Stimulated activated CD4-positive, alpha-beta T cell treated with anti-CD3 and anti-CD28 coated beads, TNF-alpha, amount 100 ng/mL, for 24 hours (primary cell): ENCODE data around the gene AHSG.

ENCODE experiments used
- DNase-seq, 3 experiments: peaks; one replicate each; pipeline ENCODE4 v3.0.0-alpha.2; 2020; ENCODE audit warnings: low read depth in 3 of 3

The AHSG gene

DNA sequence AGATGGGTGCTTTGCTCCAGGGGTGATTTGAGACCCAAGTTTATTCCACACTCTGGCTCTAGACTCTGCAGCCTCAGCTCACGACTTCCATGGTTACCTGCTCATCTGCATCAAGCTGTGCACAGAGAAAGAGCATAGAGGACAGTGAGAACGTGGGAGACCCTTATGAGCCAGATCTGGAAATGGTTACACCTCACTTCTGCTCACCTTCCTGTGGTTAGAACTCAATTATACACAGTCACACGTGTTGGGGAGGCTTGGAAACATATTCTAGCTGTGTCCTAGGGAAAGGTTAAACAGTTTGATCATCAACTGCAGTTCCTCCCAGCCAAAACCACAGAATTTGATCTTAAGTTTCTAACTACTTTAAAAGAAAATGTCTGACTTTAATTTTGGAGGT is 29.2 kb downstream of the AHSG start:
- DNase-seq, result no peak

DNA sequence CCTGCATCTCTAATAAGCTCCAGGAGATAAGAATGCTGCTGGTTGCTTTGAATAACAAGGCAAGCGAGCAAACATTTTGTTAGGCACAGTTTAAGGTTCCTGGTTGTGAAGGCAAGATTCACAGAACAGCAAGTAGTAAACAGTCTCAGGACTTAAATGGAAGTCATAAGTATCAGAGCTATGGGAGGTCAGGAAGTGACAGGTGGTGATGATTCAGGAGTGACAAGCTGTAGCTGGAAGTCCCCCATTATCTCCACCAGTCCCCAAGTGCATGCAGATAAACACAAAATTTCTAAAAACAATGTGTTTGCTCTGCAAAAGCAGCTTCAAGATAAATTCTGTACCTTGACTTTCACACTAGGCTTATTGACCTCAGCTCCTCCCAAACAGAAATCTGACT is 30.6 kb downstream of the AHSG start:
- DNase-seq, result no peak

DNA sequence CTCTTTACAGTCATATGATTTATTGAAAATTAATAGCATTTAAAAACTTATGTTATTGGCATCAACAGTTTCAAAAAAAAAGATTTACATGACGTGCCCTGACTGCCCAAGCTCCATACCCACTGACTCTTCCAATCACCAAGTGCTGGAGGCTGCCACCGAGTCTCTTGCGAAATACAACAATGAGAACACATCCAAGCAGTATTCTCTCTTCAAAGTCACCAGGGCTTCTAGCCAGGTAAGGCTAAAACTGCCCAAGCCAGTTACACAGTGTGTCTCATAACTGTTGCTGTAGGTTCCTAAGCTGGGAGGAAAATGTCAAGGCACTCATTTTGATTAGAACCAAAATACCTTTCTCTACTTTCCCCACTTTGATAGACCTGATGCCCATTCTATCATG is 31.8 kb downstream of the AHSG start:
- DNase-seq, result no peak

DNA sequence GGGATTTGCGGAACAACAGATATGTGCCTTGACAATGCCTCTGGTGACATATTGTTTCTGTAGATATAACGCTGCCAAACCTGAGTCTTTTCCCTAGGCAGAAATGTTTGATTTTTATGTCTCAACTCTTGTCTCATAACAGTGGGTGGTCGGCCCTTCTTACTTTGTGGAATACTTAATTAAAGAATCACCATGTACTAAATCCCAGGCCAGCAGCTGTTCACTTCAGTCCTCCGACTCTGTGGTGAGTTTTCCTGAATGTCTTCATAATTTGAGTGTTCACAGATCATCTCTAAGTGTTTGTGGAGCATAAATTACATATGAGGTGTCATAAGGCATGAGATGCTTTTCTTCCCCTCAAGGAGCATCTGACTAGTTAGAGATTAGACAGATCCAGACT is 33.2 kb downstream of the AHSG start:
- no peak for DNase-seq

GRCh38 chr3:186646841-186647240 is 34.0 kb downstream of the AHSG start:
- no peak for DNase-seq

DNA sequence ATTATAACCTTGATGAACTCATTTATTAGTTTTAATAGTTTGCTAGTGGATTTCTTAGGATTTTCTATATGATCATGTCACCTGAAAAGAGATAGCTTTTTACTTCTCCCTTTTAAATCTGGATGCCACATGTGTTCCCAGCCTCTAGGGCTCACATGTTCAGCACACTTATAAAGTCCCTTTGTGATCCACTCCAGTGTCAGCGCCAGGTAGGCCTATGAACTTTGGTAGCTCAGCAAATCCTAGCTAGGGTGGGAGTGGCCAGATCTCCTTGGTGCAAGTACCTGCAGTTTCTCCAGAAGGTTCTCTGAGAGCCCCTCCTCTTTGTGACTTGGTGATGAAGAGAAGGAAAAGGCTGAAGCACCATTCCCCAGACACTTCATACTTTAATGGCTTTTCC is 36.0 kb downstream of the AHSG start:
- no peak for DNase-seq

GRCh38 chr3:186651678-186652215 is 38.9 kb downstream of the AHSG start:
- DNase-seq, result no peak

DNA sequence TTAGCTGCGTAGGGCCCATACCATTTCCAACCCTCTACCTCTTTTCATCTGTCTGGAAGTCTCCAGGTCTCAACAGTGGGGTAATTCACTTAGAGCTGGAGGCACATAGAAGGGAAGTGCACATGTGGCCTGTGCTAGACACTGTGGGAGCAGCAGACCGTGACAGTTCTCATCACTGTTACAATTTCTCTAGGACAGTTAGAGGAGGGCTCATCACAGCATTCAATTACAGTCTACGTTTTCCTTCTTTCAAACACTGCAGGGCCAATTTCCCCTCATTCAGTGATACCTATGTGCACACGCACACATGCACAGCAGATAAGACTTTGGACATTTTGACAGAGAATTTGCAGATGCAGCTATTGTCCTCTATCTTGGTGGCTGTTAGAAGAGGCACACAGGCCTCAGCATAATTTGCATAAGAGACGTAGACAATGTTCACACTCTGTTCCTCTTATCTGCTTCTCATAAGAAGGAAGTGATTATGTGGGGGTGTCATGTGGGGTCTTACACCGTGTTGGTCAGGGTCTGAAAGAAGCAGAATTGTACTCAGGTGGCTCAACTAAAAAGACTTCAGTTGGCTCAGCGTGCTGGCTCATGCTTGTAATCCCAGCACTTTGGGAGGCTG is 40.3 kb downstream of the AHSG start:
- DNase-seq, result no peak

- no peak for DNase-seq
Measured at GRCh38 chr3:186653984-186654383, 41.1 kb downstream of the AHSG start.

- no peak for DNase-seq
Measured at GRCh38 chr3:186663361-186664118, 50.7 kb downstream of the AHSG start.

DNA sequence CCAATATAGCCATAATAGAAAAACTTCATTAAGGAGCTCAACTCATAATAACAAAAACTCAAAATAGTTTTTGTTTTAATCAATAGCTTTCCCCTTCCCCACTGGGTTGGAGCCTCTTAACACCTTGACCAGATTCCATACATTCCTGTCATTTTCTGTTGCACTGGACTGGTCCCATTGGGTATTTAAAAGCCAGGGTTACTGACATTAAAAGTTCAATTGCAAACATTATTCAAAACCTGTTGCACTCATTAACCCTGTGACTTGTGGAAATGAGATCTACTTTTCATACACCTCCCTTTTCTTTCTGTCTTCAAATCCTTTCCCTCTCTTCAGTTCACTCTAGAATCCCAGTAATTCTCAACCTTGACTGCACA is 51.2 kb downstream of the AHSG start:
- no peak for DNase-seq

GRCh38 chr3:186664506-186664905 is 51.6 kb downstream of the AHSG start:
- no peak for DNase-seq

GRCh38 chr3:186665625-186666188 is 52.8 kb downstream of the AHSG start, which contains the start of gene HRG:
Gene HRG, plus strand, starts transcription at chr3:186666014. Its CDS starts 18 bp downstream, at chr3:186666032.
- DNase-seq, result no peak

DNA sequence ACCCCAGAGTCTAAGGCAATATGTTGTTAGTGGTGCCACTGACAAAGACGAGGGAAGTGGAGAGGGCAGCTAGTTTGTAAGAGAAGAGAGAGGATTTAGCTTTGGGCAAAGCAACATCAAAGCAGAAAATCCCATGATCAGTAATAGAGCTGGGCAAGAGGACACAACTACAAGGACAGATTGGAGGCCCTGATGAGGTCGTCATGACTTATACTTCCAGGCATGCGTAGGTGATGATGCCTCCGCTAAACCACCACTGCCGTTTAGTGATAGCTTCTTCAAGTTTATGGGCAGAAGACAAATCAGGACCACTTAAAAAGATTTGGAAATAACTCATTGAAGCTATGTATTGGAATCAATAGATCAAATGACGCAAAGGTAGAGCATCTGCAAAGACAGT is 55.6 kb downstream of the AHSG start:
- no peak for DNase-seq

GRCh38 chr3:186669378-186670084 is 56.7 kb downstream of the AHSG start:
- DNase-seq, result no peak

GRCh38 chr3:186670155-186670554 is 57.3 kb downstream of the AHSG start:
- no peak for DNase-seq
